PFSK-1 (cell line): ENCODE measurements around the gene MAST4.

ENCODE experiments used
- FOXP2 ChIP-seq: optimal IDR thresholded peaks from 2 replicates; pipeline ENCODE3; 2011; ENCODE audit warnings: borderline replicate concordance, control low read depth, inconsistent platforms; ENCODE audit not compliant: insufficient read depth; ENCODE audit errors: extremely low read length, extremely low read depth
- POLR2AphosphoS5 ChIP-seq: IDR thresholded peaks from 2 replicates; pipeline ENCODE4 v1.6.1; 2012; ENCODE audit warnings: low read depth, mild to moderate bottlenecking, control low read depth, low read length, moderate library complexity
- SIN3A ChIP-seq: IDR thresholded peaks from 2 replicates; pipeline ENCODE4 v1.6.1; 2012; ENCODE audit warnings: mild to moderate bottlenecking, low read length, moderate library complexity, borderline replicate concordance; ENCODE audit not compliant: insufficient read depth
- TAF1 ChIP-seq: IDR thresholded peaks from 2 replicates; pipeline ENCODE4 v1.6.1; 2012; ENCODE audit warnings: low read length, control low read depth, borderline replicate concordance; ENCODE audit not compliant: insufficient read depth
- TF ChIP-seq, protein P1 (sequence below), 2 experiments: IDR thresholded peaks; 2 replicates each; pipeline versions ENCODE4 v1.6.1 to v1.8.0; 2011 to 2012; ENCODE audit warnings: low read depth in 2 of 2, low read length in 2 of 2, control low read depth in 1 of 2, inconsistent platforms in 1 of 2, mild to moderate bottlenecking in 1 of 2, moderate library complexity in 1 of 2; ENCODE audit not compliant: insufficient read depth in 1 of 2

The MAST4 gene

GRCh38 chr5:66666778-66667177 is 70.6 kb downstream of the MAST4 start:
- TF ChIP-seq FOXP2: no peak
- TF ChIP-seq SIN3A: no peak
- TF ChIP-seq TAF1: no peak
- TF ChIP-seq, protein P1, sequence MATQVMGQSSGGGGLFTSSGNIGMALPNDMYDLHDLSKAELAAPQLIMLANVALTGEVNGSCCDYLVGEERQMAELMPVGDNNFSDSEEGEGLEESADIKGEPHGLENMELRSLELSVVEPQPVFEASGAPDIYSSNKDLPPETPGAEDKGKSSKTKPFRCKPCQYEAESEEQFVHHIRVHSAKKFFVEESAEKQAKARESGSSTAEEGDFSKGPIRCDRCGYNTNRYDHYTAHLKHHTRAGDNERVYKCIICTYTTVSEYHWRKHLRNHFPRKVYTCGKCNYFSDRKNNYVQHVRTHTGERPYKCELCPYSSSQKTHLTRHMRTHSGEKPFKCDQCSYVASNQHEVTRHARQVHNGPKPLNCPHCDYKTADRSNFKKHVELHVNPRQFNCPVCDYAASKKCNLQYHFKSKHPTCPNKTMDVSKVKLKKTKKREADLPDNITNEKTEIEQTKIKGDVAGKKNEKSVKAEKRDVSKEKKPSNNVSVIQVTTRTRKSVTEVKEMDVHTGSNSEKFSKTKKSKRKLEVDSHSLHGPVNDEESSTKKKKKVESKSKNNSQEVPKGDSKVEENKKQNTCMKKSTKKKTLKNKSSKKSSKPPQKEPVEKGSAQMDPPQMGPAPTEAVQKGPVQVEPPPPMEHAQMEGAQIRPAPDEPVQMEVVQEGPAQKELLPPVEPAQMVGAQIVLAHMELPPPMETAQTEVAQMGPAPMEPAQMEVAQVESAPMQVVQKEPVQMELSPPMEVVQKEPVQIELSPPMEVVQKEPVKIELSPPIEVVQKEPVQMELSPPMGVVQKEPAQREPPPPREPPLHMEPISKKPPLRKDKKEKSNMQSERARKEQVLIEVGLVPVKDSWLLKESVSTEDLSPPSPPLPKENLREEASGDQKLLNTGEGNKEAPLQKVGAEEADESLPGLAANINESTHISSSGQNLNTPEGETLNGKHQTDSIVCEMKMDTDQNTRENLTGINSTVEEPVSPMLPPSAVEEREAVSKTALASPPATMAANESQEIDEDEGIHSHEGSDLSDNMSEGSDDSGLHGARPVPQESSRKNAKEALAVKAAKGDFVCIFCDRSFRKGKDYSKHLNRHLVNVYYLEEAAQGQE (IDR thresholded peaks at IDR 0.05; ENCODE audit: insufficient read depth in 1 of 2, low read depth in 2 of 2, low read length in 2 of 2): no peak
- no peak for TF ChIP-seq POLR2AphosphoS5

GRCh38 chr5:66669086-66669861 is 73.1 kb downstream of the MAST4 start:
- TF ChIP-seq, protein P1 (IDR thresholded peaks at IDR 0.05; ENCODE audit: insufficient read depth in 1 of 2, low read depth in 2 of 2, low read length in 2 of 2): no peak
- TF ChIP-seq POLR2AphosphoS5: no peak
- no peak for TF ChIP-seq TAF1
- TF ChIP-seq FOXP2: no peak
- no peak for TF ChIP-seq SIN3A

- no peak for TF ChIP-seq SIN3A
- no peak for TF ChIP-seq TAF1
- TF ChIP-seq FOXP2: no peak
- TF ChIP-seq POLR2AphosphoS5: no peak
- TF ChIP-seq, protein P1 (IDR thresholded peaks at IDR 0.05; ENCODE audit: insufficient read depth in 1 of 2, low read depth in 2 of 2, low read length in 2 of 2): no peak
Measured at GRCh38 chr5:66669862-66670195, 73.6 kb downstream of the MAST4 start.

GRCh38 chr5:66671305-66671704 is 75.1 kb downstream of the MAST4 start:
- no peak for TF ChIP-seq POLR2AphosphoS5
- no peak for TF ChIP-seq FOXP2
- TF ChIP-seq TAF1: no peak
- TF ChIP-seq SIN3A: no peak
- TF ChIP-seq, protein P1 (IDR thresholded peaks at IDR 0.05; ENCODE audit: insufficient read depth in 1 of 2, low read depth in 2 of 2, low read length in 2 of 2): no peak

DNA sequence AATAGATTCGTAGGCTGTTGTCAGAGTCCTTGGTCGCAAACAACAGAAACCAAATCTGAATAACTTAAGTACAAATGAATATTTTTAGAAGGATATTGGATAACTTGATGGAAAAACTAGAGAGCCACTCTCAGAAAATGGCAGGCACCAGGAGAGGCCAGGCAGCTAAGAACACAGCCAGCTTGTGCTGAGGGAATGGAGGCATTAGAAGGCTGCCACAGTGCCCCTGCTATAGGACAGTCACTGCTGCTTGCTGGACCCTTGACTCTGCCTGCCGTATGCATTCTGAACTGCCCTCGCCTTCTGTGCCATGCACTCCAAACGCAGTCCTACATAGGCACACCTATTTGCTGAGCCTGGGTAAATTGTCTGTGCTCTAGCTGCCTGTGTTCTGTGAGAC is 78.6 kb downstream of the MAST4 start:
- TF ChIP-seq FOXP2 (no peak), TAF1 (no peak), POLR2AphosphoS5 (no peak), SIN3A (no peak)
- TF ChIP-seq, protein P1 (IDR thresholded peaks at IDR 0.05; ENCODE audit: insufficient read depth in 1 of 2, low read depth in 2 of 2, low read length in 2 of 2): no peak
